ENCODE data around the gene QPRT.
"Not testable (repeated sequence)": the region's sequence is repeated elsewhere in the genome, so short reads cannot be mapped to it uniquely, and the experiment has no call there.

Gene QPRT

DNA sequence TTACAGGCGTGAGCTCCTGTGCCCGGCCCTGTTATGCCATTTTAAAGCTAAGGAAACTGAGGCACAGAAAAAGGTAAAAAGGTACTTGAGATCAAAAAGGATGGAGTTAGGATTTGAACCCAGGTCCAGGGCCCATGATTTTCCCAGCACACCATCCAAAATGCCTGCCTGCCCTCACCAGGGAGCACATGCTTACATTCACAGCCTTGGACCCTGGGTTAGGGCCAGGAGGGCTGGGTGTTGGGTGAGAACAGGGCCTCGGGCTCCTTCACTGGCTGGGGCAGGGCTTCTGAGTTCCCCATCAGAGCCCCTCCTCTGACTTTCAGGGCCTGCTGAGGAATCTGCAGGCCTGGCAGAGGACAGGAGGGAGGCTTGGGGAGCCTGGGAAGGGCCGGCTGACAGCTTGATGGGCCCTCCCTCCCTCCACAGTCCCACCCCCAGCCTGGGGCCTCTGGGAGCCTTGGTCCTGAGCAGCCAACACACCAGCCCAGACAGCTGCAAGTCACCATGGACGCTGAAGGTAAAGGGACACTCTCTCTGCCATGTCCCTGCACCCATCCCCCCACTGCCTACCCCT lies at the start of gene QPRT:
TSS of gene QPRT (plus strand) at position 490 of the 577 bp plus-strand sequence. CDS start at position 508, 18 bp downstream.
- H3K4me3 ChIP-seq (ENCODE audit: low read depth, low read length), result peak within 1 kb of the TSS; percentile 43
- TF ChIP-seq, protein P1, sequence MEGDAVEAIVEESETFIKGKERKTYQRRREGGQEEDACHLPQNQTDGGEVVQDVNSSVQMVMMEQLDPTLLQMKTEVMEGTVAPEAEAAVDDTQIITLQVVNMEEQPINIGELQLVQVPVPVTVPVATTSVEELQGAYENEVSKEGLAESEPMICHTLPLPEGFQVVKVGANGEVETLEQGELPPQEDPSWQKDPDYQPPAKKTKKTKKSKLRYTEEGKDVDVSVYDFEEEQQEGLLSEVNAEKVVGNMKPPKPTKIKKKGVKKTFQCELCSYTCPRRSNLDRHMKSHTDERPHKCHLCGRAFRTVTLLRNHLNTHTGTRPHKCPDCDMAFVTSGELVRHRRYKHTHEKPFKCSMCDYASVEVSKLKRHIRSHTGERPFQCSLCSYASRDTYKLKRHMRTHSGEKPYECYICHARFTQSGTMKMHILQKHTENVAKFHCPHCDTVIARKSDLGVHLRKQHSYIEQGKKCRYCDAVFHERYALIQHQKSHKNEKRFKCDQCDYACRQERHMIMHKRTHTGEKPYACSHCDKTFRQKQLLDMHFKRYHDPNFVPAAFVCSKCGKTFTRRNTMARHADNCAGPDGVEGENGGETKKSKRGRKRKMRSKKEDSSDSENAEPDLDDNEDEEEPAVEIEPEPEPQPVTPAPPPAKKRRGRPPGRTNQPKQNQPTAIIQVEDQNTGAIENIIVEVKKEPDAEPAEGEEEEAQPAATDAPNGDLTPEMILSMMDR (IDR thresholded peaks at IDR 0.05; ENCODE audit: borderline replicate concordance, insufficient read depth, low read depth, low read length), result no peak

DNA sequence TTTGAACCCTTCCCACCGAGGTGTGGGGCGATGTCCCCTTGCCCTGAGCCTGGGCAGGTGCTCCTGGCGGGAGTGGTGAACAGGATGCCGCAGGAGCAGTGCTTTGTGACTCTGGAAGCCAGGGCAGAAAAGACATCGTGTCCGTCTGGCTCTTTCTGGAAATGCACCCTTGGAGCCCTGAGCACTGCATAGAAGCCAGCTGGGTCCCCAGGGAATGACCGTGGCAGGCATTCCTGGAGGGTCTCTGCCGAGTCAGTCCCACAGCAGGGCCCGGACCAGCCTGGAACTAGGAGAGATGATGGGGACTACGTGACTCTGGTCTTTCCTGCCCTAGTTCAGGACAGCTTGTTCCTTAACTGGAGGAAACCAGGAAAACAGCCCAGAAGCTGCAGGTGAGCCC lies 49.7 kb upstream of the QPRT start:
- H3K4me3 ChIP-seq (ENCODE audit: low read depth, low read length), result not testable (repeated sequence)

DNA sequence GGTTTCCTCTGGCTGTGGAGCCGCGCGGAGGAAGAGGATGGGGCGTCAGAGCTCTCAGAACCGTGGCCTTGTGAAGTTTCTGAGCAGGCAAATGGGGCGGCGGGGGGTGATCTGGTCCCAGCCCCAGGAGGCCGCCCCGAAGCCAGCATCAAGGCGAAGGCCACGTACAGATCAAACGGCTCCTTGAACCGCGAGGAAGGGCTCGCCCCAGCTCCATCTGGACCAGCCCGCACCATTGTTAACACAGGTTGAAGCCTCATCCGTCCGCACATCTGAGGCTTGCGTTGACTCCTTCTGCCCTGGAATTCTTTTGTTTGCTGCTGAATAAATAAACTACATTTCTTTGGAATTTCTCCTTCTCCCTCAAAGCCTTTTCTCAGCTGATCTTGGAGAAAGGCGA lies 47.3 kb upstream of the QPRT start:
- H3K4me3 ChIP-seq (ENCODE audit: low read depth, low read length), result not testable (repeated sequence)

DNA sequence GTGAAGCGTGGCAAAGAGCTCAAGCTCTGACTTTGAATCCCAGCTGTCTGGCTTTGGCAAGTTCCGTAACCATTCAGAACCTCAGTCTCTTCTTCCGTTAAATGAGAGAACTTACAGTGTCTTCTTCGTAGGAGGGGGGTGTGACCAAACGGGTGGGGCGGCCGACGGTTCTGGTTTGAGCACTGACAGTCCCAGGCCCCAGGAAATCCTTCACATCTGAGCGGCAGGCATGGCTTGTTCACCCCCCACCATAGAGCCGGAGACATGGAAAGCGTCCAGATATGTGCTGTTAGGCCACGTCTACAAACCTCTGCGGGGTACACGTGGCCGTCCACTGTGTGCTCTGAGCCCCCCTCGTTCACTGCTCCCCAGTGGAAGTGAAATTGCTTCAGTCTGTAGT lies 43.1 kb upstream of the QPRT start:
- not testable (repeated sequence) for H3K4me3 ChIP-seq (ENCODE audit: low read depth, low read length)

DNA sequence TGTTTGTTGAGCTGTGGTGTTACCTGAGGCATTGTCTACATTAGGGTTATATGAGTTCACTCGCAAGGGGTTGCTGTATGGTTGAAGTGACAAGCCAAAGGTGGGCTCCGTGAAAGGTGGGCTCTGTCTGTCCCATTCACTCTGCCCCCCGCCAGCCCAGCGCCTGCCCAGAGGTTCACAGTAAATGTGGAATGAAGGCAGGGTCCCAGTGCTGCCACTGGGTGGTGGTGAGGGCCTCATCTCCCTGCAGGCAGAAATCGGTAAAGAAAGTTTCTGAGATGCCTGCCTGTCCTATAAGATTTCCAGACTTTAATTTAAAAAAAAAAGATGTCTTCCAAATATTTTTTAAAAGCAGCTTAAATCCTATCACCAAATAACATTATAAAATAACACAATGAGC lies 42.6 kb upstream of the QPRT start:
- H3K4me3 ChIP-seq (ENCODE audit: low read depth, low read length), result not testable (repeated sequence)

DNA sequence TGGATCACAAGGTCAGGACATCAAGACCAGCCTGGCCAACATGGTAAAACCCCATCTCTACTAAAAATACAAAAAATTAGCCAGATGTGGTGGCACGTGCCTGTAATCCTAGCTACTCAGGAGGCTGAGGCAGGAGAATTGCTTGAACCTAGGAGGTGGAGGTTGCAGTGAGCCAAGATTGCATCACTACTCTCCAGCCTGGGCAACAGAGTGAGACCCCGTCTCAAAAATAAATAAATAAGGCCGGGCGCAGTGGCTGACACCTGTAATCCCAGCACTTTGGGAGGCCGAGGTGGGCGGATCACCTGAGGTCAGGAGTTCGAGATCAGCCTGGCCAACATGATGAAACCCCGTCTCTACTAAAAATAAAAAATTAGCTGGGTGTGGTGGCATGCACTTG lies 40.2 kb upstream of the QPRT start:
- H3K4me3 ChIP-seq (ENCODE audit: low read depth, low read length), result not testable (repeated sequence)

DNA sequence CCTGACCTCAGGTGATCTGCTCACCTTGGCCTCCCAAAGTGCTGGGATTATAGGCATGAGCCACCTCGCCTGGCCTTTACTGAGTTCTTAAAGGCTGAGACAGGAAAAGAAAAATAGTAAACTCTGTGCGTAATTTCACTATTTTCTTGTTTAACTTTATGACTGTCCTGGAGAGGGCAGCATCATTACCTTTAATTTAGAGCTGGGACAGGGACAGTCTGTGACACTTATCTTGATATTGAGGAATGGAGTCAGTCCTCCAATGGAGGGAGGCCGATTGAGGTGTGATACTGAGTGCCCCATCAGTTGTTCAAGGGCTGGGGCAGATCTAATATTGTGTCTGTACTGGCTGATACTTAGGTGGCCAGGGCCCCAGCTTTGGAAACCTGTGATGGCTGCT lies 37.4 kb upstream of the QPRT start:
- TF ChIP-seq, protein P1 (IDR thresholded peaks at IDR 0.05; ENCODE audit: borderline replicate concordance, insufficient read depth, low read depth, low read length), result no peak

DNA sequence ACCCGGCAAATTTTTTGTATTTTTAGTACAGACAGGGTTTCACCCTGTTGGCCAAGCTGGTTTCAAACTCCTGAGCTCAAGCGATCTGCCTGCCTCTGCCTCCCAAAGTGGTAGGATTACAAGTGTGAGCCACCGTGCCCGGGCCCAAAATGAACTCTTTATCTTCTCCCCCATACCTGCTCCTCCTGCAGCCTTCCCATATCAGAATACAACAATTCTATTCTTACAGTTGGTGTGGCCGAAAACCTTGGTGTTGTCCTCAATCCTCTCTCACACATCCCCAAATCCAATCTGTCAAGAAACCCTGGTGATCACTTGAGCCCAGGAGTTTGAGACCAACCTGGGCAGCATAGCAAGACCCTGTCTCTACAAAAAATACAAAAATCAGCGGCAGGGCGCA lies 35.4 kb upstream of the QPRT start:
- no peak overlapping the region for H3K4me3 ChIP-seq (ENCODE audit: low read depth, low read length)
- TF ChIP-seq, protein P1 (IDR thresholded peaks at IDR 0.05; ENCODE audit: borderline replicate concordance, insufficient read depth, low read depth, low read length), result no peak

More for the DNA sequence above, 37.4 kb upstream of the QPRT start:
- H3K4me3 ChIP-seq (ENCODE audit: low read depth, low read length), result no peak overlapping the region

DNA sequence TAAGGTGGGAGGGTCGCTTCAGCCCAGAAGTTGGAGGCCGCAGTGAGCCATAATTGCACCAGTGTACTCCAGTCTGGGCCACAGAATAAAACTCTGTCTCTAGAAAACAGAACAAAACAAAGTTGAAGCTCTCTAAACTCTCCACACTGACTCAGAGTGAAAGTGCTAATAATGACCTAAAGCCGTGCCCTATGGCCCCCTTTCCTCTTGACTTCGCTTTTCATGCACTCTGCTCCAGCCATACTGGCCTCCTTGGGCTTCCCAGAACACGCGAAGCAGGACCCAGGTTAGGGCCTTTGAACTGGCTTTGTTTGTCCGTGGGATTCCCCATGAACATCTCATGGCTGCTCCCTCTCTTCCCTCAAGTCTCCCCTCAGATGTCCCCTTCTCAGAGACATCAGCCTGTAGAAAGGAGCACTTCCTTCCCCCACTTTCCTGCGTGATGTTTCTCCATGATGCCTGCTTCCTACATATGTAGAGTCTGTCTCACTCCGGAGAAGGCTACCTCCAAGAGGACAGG lies 34.6 kb upstream of the QPRT start:
- H3K4me3 ChIP-seq (ENCODE audit: low read depth, low read length), result no peak overlapping the region
- TF ChIP-seq, protein P1 (IDR thresholded peaks at IDR 0.05; ENCODE audit: borderline replicate concordance, insufficient read depth, low read depth, low read length), result no peak

DNA sequence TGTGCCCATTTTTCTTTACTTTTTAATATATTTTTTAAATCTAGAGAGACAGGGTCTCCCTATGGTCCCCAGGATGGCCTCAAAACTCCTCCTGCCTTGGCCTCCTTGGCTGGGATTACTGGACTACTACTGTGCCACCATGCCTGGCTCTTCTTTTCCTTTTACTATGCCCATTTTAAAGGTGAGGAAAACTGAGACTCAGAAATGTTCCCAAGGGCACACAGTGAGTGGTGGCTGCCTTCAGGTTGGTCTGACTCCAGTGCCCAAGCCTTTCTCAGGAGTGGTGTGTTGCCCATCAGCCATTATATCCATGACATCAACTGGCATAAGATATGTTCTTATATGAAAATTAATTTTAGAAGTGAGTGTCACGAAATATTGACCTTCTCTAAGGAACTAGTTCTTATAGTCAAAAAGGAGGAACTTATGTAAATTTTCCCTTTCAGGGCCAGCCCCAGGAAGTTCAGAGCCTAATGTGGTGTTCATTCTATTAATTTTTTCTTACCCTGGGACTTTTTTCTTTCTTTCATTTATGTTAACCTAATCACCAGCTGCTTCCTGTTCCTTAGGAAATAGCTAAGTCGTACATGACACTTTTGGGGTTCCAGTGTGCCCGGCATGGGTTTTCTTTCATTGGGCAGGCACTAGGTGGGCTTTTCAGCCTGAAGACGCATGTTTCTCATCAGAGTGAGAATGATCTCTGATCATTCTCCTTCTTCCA lies 33.8 kb upstream of the QPRT start:
- H3K4me3 ChIP-seq (ENCODE audit: low read depth, low read length), result no peak overlapping the region
- TF ChIP-seq, protein P1 (IDR thresholded peaks at IDR 0.05; ENCODE audit: borderline replicate concordance, insufficient read depth, low read depth, low read length), result no peak
